HCT116 (cell line): ENCODE results near the gene FMN1. TPM values are rescaled to one million over a fixed set of nuclear protein-coding genes. Genes with fewer than 3 reads are reported as not detected.

Source experiments
- ATAC-seq: fragments of 200-7000 bp; cut with Tn5 transposase; 2 replicates; pipeline ENCODE4 v1.9.1; 2020; ENCODE audit warnings: mild to moderate bottlenecking, moderate library complexity
- BruUV-seq: library from RNA; stranded (reverse); fragments of 400-500 nt; replicated peaks from 2 replicates; lab custom pipeline; 2021; lab: Mats Ljungman, UMichigan
- CTCF ChIA-PET: fragments of 300-600 bp; sonication (Branson Sonifier 250); formaldehyde crosslinking; loops from one replicate; lab custom pipeline; 2021; ENCODE audit warnings: antibody characterized with exemption; lab: Charles Lee
- POLR2A ChIA-PET: fragments of 300-600, 350-600 bp; sonication (Branson Sonifier 250); formaldehyde crosslinking; loops from one replicate; lab custom pipeline; 2021; ENCODE audit warnings: antibody characterized with exemption; lab: Charles Lee
- RAD21 ChIA-PET, 2 experiments: fragments of 300-600 bp; sonication (Branson Sonifier 250); formaldehyde crosslinking; loops; one replicate each; lab custom pipeline; 2023; ENCODE audit warnings: low total read pairs in 2 of 2; ENCODE audit not compliant: uncharacterized antibody in 2 of 2, unreplicated experiment in 2 of 2, low non-redundant PET in 1 of 2; lab: Charles Lee
- DNase-seq: peaks from one replicate; pipeline ENCODE4 v3.0.0-alpha.2; 2010; ENCODE audit warnings: low read depth, low spot score
- H2AFZ ChIP-seq: fragments of 200-600 bp; shearing (Covaris generic), sonication (generic); 2 replicates; pipeline ENCODE4 v1.6.1; 2017; ENCODE audit warnings: low read depth, mixed run types, mixed read lengths, antibody characterized with exemption, low read length; ENCODE audit not compliant: poor library complexity, severe bottlenecking
- H3K27ac ChIP-seq: 2 replicates; pipeline ENCODE4 v1.5.1; 2012; ENCODE audit warnings: low read depth, low read length
- H3K27me3 ChIP-seq: fragments of 200-600 bp; sonication (generic); 2 replicates; pipeline ENCODE4 v1.6.1; 2016; ENCODE audit warnings: mixed run types, low read length, mixed read lengths; ENCODE audit not compliant: insufficient read depth
- H3K36me3 ChIP-seq, 2 experiments: fragments of 200-500 bp in 1 of 2; fragments of 200-600 bp in 1 of 2; sonication (Bioruptor generic) in 1 of 2; sonication (generic) in 1 of 2; 2 replicates each; pipeline versions ENCODE4 v1.5.1 to v1.6.1; 2014 to 2016; ENCODE audit warnings: low read length in 2 of 2, inconsistent platforms in 1 of 2, mixed read lengths in 1 of 2, mixed run types in 1 of 2; ENCODE audit not compliant: insufficient read depth in 2 of 2, control insufficient read depth in 1 of 2
- H3K4me1 ChIP-seq, 2 experiments: fragments of 200-600 bp in 1 of 2; sonication (generic) in 1 of 2; 2 replicates each; pipeline versions ENCODE4 v1.5.1 to v1.6.1; 2012 to 2017; ENCODE audit warnings: low read length in 2 of 2, inconsistent platforms in 1 of 2, mild to moderate bottlenecking in 1 of 2, mixed read lengths in 1 of 2, mixed run types in 1 of 2, moderate library complexity in 1 of 2; ENCODE audit not compliant: insufficient read depth in 2 of 2, control insufficient read depth in 1 of 2
- H3K4me2 ChIP-seq: fragments of 200-600 bp; sonication (generic); 2 replicates; pipeline ENCODE4 v1.6.1; 2017; ENCODE audit warnings: mixed run types, low read length, mixed read lengths
- H3K4me3 ChIP-seq, 2 experiments: fragments of 200-600 bp in 1 of 2; sonication (generic) in 1 of 2; replicated peaks in 1 of 2; 2 replicates each; pipeline ENCODE4 v1.5.1; 2011 to 2016; ENCODE audit warnings: low read length in 2 of 2, control low read depth in 1 of 2, low read depth in 1 of 2, mild to moderate bottlenecking in 1 of 2, mixed read lengths in 1 of 2, mixed run types in 1 of 2
- H3K79me2 ChIP-seq: fragments of 200-600 bp; sonication (generic); 2 replicates; pipeline ENCODE4 v1.6.1; 2017; ENCODE audit warnings: mild to moderate bottlenecking, mixed run types, low read length, moderate library complexity, mixed read lengths; ENCODE audit not compliant: insufficient read depth
- H3K9ac ChIP-seq: fragments of 200-600 bp; sonication (generic); 2 replicates; pipeline ENCODE4 v1.6.1; 2016; ENCODE audit warnings: low read length, mixed read lengths
- H3K9me2 ChIP-seq: fragments of 200-600 bp; sonication (generic), shearing (Covaris generic); 2 replicates; pipeline ENCODE4 v1.6.1; 2017; ENCODE audit warnings: mixed run types, mild to moderate bottlenecking, moderate library complexity; ENCODE audit not compliant: insufficient read depth
- H3K9me3 ChIP-seq, 2 experiments: fragments of 200-500 bp in 1 of 2; fragments of 200-600 bp in 1 of 2; sonication (Bioruptor generic) in 1 of 2; sonication (generic) in 1 of 2; 2 replicates each; pipeline ENCODE4 v1.6.1; 2014 to 2017; ENCODE audit warnings: low read length in 2 of 2, mixed read lengths in 2 of 2, inconsistent platforms in 1 of 2, low read depth in 1 of 2, mild to moderate bottlenecking in 1 of 2, mixed run types in 1 of 2, moderate library complexity in 1 of 2; ENCODE audit not compliant: control insufficient read depth in 1 of 2, insufficient read depth in 1 of 2
- H4K20me1 ChIP-seq: fragments of 200-600 bp; sonication (generic), shearing (Covaris generic); 2 replicates; pipeline ENCODE4 v1.6.1; 2017; ENCODE audit warnings: mixed run types, mild to moderate bottlenecking, moderate library complexity; ENCODE audit not compliant: insufficient read depth
- ATF3 ChIP-seq: IDR thresholded peaks from 2 replicates; pipeline ENCODE4 v1.6.1; 2012
- CEBPB ChIP-seq: IDR thresholded peaks from 2 replicates; pipeline ENCODE4 v1.6.1; 2012; ENCODE audit warnings: low read depth
- EGR1 ChIP-seq: IDR thresholded peaks from 2 replicates; pipeline ENCODE4 v1.6.1; 2012; ENCODE audit warnings: low read depth
- ELF1 ChIP-seq: IDR thresholded peaks from 2 replicates; pipeline ENCODE4 v1.6.1; 2012; ENCODE audit warnings: low read depth, borderline replicate concordance
- EZH2phosphoT487 ChIP-seq: fragments of 200-600 bp; IDR thresholded peaks from 2 replicates; pipeline ENCODE4 v1.6.1; 2018; ENCODE audit warnings: antibody characterized with exemption, borderline replicate concordance
- POLR2A ChIP-seq: IDR thresholded peaks from 2 replicates; pipeline ENCODE4 v1.7.0; 2011; ENCODE audit warnings: borderline replicate concordance; ENCODE audit not compliant: insufficient read depth, insufficient read length; ENCODE audit errors: extremely low read depth
- SIN3A ChIP-seq: IDR thresholded peaks from 2 replicates; pipeline ENCODE4 v1.6.1; 2012; ENCODE audit warnings: low read depth
- TCF7L2 ChIP-seq: IDR thresholded peaks from 2 replicates; pipeline ENCODE4 v1.7.0; 2011; ENCODE audit warnings: borderline replicate concordance, inconsistent platforms; ENCODE audit not compliant: insufficient read depth, insufficient read length; ENCODE audit errors: extremely low read depth
- YY1 ChIP-seq: IDR thresholded peaks from 2 replicates; pipeline ENCODE4 v1.6.1; 2011; ENCODE audit warnings: low read length, low read depth, moderate library complexity, mild to moderate bottlenecking; ENCODE audit not compliant: insufficient replicate concordance; ENCODE audit errors: extremely low read depth
- ZFX ChIP-seq: fragments of 450-650 bp; IDR thresholded peaks from 2 replicates; pipeline ENCODE4 v1.6.1; 2017
- intact Hi-C: fragments of 100-400 bp; cut with micrococcal nuclease; formaldehyde crosslinking; loops from 2 replicates; pipeline ENCODE4 v1.10.0; 2022
- total RNA-seq: library from RNA; stranded (reverse); gene quantifications from one replicate; pipeline ENCODE4 v1.2.1, GENCODE V29; 2021; ENCODE audit not compliant: unreplicated experiment
- TF ChIP-seq, protein P1 (sequence below): IDR thresholded peaks from 2 replicates; pipeline ENCODE4 v1.6.1; 2012
- TF ChIP-seq, protein P2 (sequence below), 3 experiments: fragments of 200-600 bp in 1 of 3; sonication (generic) in 1 of 3; IDR thresholded peaks in 2 of 3; conservative IDR thresholded peaks in 1 of 3; 2 replicates each; pipeline ENCODE4 v1.5.1; 2012 to 2017; ENCODE audit warnings: low read depth in 2 of 3, low read length in 2 of 3, antibody characterized with exemption in 1 of 3, borderline replicate concordance in 1 of 3, control low read depth in 1 of 3, mild to moderate bottlenecking in 1 of 3, mixed read lengths in 1 of 3, mixed run types in 1 of 3, moderate library complexity in 1 of 3; ENCODE audit not compliant: insufficient read depth in 1 of 3

FMN1 gene
- total RNA-seq, 1 experiment from 2014 or later: 0.39 TPM

DNA sequence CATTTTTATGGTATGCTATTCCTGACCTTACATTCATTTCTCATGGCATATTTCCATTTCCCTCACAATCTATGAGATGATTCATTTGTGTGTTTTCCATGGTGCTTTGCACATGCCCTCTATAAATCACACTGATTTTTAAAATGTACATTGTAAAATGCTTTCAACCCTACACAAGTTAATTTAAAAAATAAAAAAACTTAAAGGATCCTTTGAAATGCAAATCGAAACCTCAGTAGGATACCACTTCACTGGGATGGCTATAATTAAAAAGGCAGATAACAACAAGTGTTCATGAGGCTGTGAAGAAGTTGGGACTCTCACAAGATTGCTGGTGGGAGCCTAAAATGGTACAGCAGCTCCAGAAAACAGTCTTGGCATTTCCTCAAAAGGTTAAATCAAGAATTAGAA, 83.5 kb downstream of the FMN1 start:
- Histone ChIP-seq H3K4me2 (no peak overlapping the region), H2AFZ (no peak overlapping the region), H3K9me2 (no peaks in the 10 kb centered on the region), H3K4me3 (no peak overlapping the region), H3K36me3 (no peaks in the 10 kb centered on the region), H3K4me1 (no peaks in the 10 kb centered on the region), H4K20me1 (no peaks in the 10 kb centered on the region), H3K9ac (no peak overlapping the region), H3K9me3 (no peaks in the 10 kb centered on the region), H3K27ac (no peak overlapping the region), H3K27me3 (no peaks in the 10 kb centered on the region), H3K79me2 (no peaks in the 10 kb centered on the region)
- TF ChIP-seq ELF1 (no peak), POLR2A (no peak), EGR1 (no peak)
- DNase-seq (no peak), ATAC-seq (no peak)
- ChIA-PET CTCF (interaction anchor here (1.5 kb wide), 1 partner anchor 21 kb away, joined by 4 read pairs; no protein-coding TSS in a partner anchor), RAD21 (no interaction called here), POLR2A (no interaction called here)
- intact Hi-C loops: no loop called here
- no TSS peak for BruUV-seq

- Histone ChIP-seq H3K4me1 (peaks cover 0 to 5% of the 10 kb centered on the region in 2 experiments; a peak in 2 of 4 replicates), H3K4me3 (no peak overlapping the region), H4K20me1 (no peaks in the 10 kb centered on the region), H3K27me3 (no peaks in the 10 kb centered on the region), H3K36me3 (no peaks in the 10 kb centered on the region), H3K27ac (no peak overlapping the region), H3K9ac (no peak overlapping the region), H2AFZ (no peak overlapping the region), H3K4me2 (no peak overlapping the region), H3K9me2 (no peaks in the 10 kb centered on the region), H3K9me3 (no peaks in the 10 kb centered on the region), H3K79me2 (no peaks in the 10 kb centered on the region)
- CTCF ChIA-PET: no interaction called here
- intact Hi-C loops: no loop called here
- RAD21 ChIA-PET: no interaction called here
- no TSS peak for BruUV-seq
- POLR2A ChIA-PET: no interaction called here
- DNase-seq (no peak), ATAC-seq (no peak)
- TF ChIP-seq, protein P1, sequence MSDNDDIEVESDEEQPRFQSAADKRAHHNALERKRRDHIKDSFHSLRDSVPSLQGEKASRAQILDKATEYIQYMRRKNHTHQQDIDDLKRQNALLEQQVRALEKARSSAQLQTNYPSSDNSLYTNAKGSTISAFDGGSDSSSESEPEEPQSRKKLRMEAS: no peak
- TF ChIP-seq YY1 (no peak), EZH2phosphoT487 (no peak), ATF3 (no peak), CEBPB (no peak), EGR1 (no peak), TCF7L2 (no peak), SIN3A (no peak), ZFX (no peak)
- TF ChIP-seq, protein P2, sequence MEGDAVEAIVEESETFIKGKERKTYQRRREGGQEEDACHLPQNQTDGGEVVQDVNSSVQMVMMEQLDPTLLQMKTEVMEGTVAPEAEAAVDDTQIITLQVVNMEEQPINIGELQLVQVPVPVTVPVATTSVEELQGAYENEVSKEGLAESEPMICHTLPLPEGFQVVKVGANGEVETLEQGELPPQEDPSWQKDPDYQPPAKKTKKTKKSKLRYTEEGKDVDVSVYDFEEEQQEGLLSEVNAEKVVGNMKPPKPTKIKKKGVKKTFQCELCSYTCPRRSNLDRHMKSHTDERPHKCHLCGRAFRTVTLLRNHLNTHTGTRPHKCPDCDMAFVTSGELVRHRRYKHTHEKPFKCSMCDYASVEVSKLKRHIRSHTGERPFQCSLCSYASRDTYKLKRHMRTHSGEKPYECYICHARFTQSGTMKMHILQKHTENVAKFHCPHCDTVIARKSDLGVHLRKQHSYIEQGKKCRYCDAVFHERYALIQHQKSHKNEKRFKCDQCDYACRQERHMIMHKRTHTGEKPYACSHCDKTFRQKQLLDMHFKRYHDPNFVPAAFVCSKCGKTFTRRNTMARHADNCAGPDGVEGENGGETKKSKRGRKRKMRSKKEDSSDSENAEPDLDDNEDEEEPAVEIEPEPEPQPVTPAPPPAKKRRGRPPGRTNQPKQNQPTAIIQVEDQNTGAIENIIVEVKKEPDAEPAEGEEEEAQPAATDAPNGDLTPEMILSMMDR (IDR thresholded peaks at IDR 0.05 in 2 of 3, conservative IDR thresholded peaks at IDR 0.05 in 1 of 3; ENCODE audit: borderline replicate concordance in 1 of 3, insufficient read depth in 1 of 3, low read depth in 2 of 3, low read length in 2 of 3): no peak
Measured at GRCh38 chr15:33109345-33109744, 85.2 kb downstream of the FMN1 start.
